GM18511 (cell line): ENCODE data around the gene PARVA.

Experiments
- ATAC-seq: cut with Tn5 transposase; IDR thresholded peaks from one replicate; pipeline ENCODE4 v1.9.1; 2021; ENCODE audit warnings: mild to moderate bottlenecking, moderate library complexity; ENCODE audit not compliant: unreplicated experiment

PARVA gene

GRCh38 chr11:12544986-12545775 is 167.8 kb downstream of the PARVA start:
- ATAC-seq, result no peak

- no peak for ATAC-seq
Measured at GRCh38 chr11:12546122-12546521, 168.8 kb downstream of the PARVA start.

- no peak for ATAC-seq
Measured at GRCh38 chr11:12546660-12547059, 169.3 kb downstream of the PARVA start.

DNA sequence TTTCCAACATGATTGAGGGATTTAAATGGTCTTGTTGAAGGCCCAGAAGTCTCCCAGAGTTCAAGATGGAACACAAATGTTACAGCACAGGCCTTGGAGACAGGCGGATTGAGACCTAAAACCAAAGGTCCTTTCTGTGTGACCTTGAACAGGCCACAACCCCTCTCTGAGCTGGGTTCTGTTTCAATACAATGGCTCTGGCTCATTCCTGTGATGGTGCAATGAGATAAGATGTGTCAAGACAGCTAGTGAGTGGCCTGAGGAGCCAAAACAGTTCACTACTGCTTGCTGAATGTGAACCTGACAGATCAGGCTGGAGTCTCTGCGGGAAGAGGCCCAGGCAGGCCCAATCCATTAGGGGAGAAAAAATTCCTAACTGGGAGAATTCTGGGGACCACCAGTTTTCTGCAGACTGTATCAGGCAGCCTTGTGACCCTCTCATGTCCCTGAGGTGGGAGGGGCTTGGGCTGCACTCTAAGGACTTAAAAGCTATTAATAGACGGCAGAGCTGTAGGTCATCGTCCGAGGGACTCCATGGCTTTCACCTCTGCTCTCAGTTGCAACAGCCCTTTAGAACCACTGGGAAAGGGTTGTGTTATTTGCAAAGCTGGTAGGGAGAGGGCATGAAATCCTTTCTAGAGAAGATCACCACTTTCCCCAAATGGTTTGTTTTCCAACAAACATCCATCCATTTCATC is 170.7 kb downstream of the PARVA start:
- no peak for ATAC-seq

DNA sequence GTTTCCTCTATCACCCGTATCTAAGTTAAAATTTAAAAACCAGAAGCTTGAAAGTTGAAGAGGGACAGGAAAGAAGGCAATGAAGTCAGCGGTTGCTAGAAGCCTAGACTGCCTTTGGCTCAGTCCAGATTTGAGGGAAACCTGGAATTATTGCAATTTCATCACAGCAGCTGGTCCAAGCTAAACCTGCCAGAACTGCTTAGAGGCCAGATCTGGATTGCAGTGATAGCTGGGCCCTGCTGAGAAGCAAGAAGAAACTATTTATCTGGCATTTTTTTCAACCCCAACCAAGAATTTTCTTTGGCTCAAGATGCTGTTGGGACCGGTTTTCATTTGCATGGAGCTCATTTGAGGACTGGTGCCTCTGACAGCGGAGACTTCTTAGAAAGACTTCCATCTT is 175.3 kb downstream of the PARVA start:
- ATAC-seq, result no peak

DNA sequence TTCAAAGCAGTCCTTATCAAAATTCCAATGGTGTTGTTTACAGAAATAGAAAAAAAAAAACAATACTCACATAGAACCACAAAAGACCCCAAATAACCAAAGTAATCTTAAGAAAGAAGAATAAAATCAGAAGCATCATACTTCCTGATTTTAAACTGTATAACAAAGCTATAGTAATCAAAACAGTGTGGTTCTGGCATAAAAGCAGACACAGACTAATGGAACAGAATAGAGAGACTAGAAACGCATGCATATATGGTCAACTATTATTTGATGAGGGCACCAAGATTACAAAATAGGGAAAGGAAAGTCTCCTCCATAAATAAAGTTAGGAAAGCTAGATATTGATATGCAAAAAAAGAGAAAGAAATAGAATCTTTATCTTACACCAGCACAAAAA is 176.8 kb downstream of the PARVA start:
- ATAC-seq, result no peak

- no peak for ATAC-seq
Measured at GRCh38 chr11:12556155-12556554, 178.8 kb downstream of the PARVA start.

DNA sequence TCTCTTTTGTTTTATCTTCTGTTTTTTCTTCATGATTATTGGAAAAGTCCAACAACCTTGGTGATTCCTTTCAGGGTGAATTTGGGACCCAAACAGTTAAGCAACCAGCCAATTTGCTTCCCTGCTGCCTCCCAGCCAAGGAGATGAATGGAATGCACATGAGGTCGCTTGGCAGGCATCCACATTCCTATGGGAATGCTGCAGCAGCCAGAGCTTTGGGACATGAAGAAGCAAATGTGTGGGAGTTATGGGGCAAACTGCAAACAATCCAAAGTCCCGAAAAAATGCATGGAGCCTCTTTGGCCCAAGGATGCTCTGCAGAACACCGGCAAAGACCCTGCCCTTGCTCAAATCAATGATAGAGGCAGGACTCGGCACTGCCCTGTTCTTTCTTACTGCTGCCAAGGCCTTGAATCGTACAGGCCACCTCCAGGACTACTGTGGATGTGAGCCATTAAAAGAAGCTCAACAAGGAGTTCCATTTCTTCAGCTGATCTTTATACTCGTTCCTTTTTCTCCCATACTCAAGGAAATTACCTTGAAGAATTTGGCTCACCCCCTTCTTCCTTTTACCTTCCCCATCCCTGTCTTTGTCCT is 179.5 kb downstream of the PARVA start:
- no peak for ATAC-seq

DNA sequence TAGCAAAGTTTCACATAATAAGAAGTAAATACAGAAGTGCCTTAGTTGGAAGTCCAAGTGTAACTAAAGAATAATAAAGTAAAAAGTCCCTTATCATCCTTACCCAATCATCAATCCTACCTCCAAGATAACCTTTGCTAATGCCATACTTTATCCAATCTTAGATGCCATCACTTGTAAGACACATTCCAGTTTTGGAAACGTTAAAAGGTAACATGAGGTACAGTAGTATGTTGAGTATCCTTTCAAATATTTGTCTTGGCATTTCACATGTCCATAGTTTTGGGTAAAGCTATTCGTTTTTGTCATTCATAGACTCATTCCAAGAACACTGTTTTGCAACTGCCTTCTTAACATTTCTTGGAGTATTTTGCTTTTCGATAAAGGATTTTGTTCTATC is 181.6 kb downstream of the PARVA start:
- ATAC-seq, result no peak

DNA sequence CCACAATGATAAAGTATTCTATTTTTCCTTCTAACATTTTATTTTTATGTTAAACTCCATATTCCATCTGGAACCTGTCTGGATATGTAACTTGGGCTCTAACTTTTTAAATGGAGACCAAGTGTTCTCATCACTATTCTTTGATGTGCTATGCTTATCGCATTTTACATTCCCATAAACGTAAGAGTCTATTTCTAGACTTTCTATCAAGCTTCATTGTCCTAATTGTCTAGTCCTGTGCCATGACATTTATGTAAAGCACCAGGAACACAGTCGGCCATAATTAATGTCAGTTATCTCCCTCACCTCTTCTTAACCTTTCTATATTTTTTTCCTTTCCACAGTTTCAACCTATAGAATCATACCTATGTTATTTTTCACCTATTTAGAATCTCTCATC is 183.0 kb downstream of the PARVA start:
- ATAC-seq, result no peak

- ATAC-seq, result no peak
Measured at GRCh38 chr11:12560861-12561260, 183.5 kb downstream of the PARVA start.

DNA sequence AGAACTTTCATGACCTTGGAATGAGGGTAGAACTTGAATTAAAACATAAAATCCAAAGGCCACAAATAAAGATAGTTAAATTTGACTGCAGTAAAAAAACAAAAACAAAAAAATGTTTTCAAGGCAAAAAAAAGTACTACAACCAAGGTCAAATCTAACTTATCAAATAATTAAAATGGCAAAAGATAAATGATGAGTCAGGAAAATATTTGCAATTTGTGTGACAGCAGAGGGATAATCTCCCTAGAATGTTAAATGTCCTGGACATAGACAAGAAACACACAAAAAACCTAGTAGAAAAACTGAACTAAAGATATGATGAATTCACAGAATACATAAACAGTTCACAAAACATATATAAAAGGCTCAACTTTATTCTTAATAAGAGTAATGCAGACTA is 186.6 kb downstream of the PARVA start:
- ATAC-seq, result no peak

DNA sequence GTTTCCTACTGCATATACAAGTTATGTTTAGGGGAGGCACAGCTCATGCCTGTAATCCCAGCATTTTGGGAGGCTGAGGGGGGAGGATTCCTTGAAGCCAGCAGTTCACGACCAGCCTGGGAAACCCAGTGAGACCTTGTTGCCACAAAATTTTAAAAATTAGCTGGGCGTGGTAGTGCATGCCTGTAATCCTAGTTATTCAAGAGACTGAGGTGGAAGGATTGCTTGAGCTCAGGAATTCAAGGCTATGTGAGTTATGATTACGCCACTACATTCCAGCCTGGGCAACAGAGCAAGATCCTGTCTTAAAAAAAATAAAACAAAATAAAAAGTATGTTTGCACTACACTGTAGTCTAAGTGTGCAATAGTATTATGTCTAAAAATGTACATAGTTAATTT is 188.0 kb downstream of the PARVA start:
- no peak for ATAC-seq

DNA sequence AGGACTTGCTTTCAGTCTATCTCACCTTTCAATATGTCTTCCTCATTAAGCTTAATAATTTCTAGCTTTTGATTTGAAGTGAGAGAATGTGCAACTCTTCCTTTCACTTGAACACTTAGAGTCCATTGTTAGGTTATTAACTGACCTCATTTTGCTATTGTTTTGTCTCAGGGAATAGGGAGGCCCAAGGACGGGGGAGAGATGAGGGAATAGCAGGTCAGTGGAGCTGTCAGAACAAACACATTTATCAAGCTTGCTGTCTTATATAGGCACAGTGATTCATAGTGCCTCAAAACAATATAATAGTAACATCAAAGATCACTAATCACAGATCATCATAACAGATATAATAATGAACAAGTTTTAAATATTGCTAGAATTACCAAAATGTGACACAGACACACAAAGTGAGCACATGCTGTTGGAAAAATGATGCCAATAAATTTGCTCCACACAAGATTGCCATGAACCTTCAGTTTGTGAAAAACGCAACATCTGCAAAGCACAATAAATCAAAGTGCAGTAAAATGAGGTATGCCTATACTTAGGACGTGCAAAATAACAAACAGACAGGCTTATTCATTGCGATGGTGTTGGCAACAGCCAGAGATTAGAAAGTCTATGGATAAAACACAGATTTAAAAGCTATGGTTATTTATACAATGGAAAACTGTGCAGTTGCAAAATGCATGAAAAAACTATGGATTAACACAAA is 190.5 kb downstream of the PARVA start:
- no peak for ATAC-seq

GRCh38 chr11:12569499-12570425 is 192.4 kb downstream of the PARVA start:
- no peak for ATAC-seq

- ATAC-seq, result no peak
Measured at GRCh38 chr11:12573707-12574485, 196.5 kb downstream of the PARVA start.

DNA sequence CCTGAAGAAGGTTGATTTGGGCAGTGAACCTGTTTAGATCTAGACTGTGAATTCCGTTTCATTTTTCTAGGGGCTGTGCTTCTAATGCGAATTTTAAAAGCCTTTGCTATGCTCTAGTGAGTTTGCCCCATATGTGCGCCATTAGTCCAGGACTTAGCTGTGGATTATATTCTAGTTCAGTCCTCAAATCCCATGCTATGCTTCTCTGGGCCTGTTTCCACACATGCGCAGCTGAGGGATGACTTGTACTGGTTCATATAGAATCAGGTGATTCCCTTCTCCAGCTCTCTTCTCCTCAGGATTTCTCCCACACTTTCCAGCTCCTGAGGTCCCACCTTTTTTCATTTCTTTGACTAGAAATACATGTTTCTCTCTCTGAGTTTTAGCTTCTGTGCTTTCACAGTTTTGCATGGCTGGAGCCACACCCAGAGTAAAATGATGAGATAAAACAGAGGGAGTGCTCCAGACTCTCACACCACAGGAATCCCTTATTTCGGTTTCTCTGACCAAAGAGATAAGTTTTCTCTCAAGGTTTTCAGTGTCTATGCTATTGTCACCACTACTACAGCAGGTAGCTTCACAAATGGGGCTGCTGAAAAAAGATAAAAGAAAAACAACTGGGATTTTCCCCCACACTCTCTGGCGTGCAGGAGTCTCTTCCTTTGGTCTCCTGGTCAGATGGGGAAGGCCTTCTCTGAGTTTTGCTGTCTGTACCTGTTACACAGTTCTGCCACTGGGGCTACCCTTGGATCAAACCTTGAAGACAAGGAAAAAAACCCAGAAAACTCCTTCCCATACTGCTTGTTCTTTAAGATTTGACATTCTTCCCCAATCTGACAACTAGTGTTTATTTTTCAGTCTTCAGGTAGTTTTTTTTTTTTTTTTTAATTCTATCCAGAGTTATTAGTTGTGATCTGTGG is 200.6 kb downstream of the PARVA start:
- no peak for ATAC-seq

DNA sequence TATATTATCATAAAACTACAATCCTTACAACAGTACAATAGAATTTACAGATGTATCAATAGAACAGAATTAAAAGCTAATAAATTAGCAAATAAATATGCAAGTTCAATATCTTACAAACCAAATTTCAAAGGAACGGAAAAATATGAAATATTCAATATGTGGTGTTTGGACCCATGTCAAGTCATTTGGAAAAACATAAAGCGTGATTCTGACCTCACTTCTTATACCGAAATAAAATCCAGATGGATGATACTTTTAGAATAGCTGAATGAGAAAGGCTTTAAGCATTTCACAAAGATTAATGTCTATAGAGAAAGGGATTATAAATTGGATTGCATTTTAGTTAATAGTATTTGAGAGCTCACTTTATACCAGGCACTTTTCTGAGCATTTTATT is 204.0 kb downstream of the PARVA start:
- no peak for ATAC-seq

DNA sequence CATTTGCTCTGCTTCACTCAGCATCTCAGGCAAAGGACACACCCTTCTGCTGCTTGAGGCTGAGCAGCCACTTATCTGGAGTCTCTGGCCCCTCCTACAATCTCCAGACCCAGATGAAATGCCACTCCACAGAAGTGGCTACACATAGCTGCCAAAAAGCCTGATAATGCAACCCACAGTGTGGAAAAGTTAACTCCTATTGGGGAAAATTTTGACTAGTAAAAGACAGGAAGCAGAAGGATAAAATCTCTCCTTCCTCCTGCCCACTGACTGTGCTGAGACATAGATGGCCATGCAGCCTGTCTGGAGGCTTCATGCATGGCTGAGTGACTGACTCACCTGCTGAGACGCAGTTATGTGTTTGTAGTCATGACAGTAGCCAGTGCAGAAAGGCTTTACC is 204.6 kb downstream of the PARVA start:
- no peak for ATAC-seq
